ENCODE results near the gene AHSA1.

- TF ChIP-seq, protein P1, sequence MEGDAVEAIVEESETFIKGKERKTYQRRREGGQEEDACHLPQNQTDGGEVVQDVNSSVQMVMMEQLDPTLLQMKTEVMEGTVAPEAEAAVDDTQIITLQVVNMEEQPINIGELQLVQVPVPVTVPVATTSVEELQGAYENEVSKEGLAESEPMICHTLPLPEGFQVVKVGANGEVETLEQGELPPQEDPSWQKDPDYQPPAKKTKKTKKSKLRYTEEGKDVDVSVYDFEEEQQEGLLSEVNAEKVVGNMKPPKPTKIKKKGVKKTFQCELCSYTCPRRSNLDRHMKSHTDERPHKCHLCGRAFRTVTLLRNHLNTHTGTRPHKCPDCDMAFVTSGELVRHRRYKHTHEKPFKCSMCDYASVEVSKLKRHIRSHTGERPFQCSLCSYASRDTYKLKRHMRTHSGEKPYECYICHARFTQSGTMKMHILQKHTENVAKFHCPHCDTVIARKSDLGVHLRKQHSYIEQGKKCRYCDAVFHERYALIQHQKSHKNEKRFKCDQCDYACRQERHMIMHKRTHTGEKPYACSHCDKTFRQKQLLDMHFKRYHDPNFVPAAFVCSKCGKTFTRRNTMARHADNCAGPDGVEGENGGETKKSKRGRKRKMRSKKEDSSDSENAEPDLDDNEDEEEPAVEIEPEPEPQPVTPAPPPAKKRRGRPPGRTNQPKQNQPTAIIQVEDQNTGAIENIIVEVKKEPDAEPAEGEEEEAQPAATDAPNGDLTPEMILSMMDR (IDR thresholded peaks at IDR 0.05), result no peak
- no peak for TF ChIP-seq POLR2A (IDR thresholded peaks at IDR 0.05)
Observed at GRCh38 chr14:77490347-77490986, 32.6 kb downstream of the AHSA1 start.
